Esophagus muscularis mucosa (tissue), 4 donors: ENCODE results near the gene SOS1. TPM values are rescaled to one million over a fixed set of nuclear protein-coding genes. Genes with fewer than 3 reads are reported as not detected.

ENCODE experiments used
- DNase-seq: peaks from one replicate; pipeline ENCODE4 v3.0.0-alpha.2; 2017; ENCODE audit errors: extremely low spot score
- H3K27ac ChIP-seq, 4 donors: fragments of 200-600 bp; sonication (generic); replicated peaks in 1 of 4; 1 replicate in 3 of 4; 2 replicates in 1 of 4; pipeline ENCODE4 v1.5.1; 2016 to 2019; ENCODE audit warnings: mild to moderate bottlenecking in 1 of 4
- H3K27me3 ChIP-seq, 4 donors: fragments of 200-600 bp; sonication (generic); one replicate each; pipeline versions ENCODE4 v1.5.1 to v1.6.0; 2016 to 2019
- H3K36me3 ChIP-seq, 4 donors: fragments of 200-600 bp; sonication (generic); one replicate each; pipeline ENCODE4 v1.5.1; 2016 to 2019
- H3K4me1 ChIP-seq, 4 donors: fragments of 200-600 bp; sonication (generic); one replicate each; pipeline ENCODE4 v1.5.1; 2016 to 2019
- H3K4me3 ChIP-seq, 4 donors: fragments of 200-600 bp; sonication (generic); 1 replicate in 2 of 4; 2 replicates in 2 of 4; pipeline ENCODE4 v1.5.1; 2016 to 2019; ENCODE audit warnings: mild to moderate bottlenecking in 4 of 4, moderate library complexity in 1 of 4
- H3K9me3 ChIP-seq, 4 donors: fragments of 200-600 bp; sonication (generic); 1 replicate in 3 of 4; 2 replicates in 1 of 4; pipeline ENCODE4 v1.5.1; 2016 to 2019
- EP300 ChIP-seq: sonication (generic); formaldehyde crosslinking; IDR thresholded peaks from one replicate; pipeline ENCODE4 v1.6.1; 2017; ENCODE audit warnings: antibody characterized with exemption
- POLR2A ChIP-seq: fragments of 450-650 bp; IDR thresholded peaks from one replicate; pipeline ENCODE4 v1.6.1; 2017; ENCODE audit warnings: antibody characterized with exemption, moderate library complexity, mild to moderate bottlenecking, low read depth
- POLR2AphosphoS5 ChIP-seq, 2 donors: sonication (generic); formaldehyde crosslinking; IDR thresholded peaks; one replicate each; pipeline ENCODE4 v1.6.1; 2017; ENCODE audit warnings: antibody characterized with exemption in 2 of 2
- WGBS: methylation state at CpG from one replicate; pipeline ENCODE4 v1.1.5; 2018; 5-methylcytosine and 5-hydroxymethylcytosine counted together
- intact Hi-C: fragments of 100-400 bp; cut with DNase I; formaldehyde crosslinking; loops from one replicate; pipeline ENCODE4 v1.15.1; 2023
- total RNA-seq, 4 donors: library from RNA; depleted of rRNA; stranded (reverse); fragments of >200 nt; gene quantifications; one replicate each; pipeline versions ENCODE4 v1.1.0 to v1.2.1, GENCODE V29; 2016
- TF ChIP-seq, protein P1 (sequence below), 3 experiments: fragments of 200-600 bp in 2 of 3; fragments of 450-650 bp in 1 of 3; sonication (generic) in 2 of 3; IDR thresholded peaks; one replicate each; pipeline ENCODE4 v1.5.1; 2017 to 2019; ENCODE audit warnings: antibody characterized with exemption in 3 of 3, mild to moderate bottlenecking in 2 of 3, moderate library complexity in 1 of 3

Gene SOS1
- total RNA-seq = 10 to 100 TPM; 33.3 to 48.6 (median 35.7) TPM

DNA sequence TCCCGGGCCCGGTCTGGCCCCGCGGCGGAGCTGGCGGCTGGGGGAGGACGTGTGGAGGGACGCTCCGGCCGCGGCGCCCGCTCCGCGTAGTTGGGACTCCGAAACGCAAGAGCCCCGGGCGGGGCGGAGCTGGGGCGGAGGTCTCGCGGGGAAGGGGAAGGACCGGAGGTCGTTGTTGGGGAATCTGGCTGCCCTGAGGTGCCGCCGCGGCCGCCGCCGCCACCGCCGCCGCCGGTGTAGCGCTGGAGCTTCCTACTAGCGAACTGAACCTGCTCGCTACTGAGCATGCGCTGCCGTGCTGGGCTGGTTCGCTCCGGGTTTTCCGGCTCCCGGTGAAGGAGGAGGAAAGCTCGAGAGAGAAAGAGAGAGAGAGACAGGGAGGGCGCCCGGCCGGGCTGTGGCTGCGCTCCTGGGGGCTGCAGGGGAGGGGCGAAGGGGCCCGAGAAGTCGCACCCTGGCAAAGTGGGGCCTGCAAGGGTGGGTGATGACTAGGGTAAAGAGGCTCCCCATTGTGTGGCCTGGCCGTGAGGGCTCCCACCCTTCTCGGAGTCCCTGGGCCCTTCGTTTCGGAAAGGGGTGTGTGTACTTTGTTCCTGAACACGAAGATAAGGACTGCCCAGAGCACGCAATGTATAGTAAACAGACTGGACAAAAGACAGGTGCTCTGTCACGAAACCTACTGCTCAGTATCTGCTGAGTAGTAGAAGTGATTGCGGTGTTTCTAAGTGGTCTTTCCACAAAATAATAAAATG, at the start of gene SOS1:
TSS of gene SOS1 (minus strand) at position 281 of the 752 bp plus-strand sequence. CDS start 629 bp downstream, outside the sequence.
- TF ChIP-seq, protein P1, sequence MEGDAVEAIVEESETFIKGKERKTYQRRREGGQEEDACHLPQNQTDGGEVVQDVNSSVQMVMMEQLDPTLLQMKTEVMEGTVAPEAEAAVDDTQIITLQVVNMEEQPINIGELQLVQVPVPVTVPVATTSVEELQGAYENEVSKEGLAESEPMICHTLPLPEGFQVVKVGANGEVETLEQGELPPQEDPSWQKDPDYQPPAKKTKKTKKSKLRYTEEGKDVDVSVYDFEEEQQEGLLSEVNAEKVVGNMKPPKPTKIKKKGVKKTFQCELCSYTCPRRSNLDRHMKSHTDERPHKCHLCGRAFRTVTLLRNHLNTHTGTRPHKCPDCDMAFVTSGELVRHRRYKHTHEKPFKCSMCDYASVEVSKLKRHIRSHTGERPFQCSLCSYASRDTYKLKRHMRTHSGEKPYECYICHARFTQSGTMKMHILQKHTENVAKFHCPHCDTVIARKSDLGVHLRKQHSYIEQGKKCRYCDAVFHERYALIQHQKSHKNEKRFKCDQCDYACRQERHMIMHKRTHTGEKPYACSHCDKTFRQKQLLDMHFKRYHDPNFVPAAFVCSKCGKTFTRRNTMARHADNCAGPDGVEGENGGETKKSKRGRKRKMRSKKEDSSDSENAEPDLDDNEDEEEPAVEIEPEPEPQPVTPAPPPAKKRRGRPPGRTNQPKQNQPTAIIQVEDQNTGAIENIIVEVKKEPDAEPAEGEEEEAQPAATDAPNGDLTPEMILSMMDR (IDR thresholded peaks at IDR 0.05) = peak in 1 of 3 experiments; percentile 15
- TF ChIP-seq EP300 (no peak), POLR2A (peak; percentile 77), POLR2AphosphoS5 (IDR thresholded peaks at IDR 0.05) (peak; percentile 93 to 94)
- intact Hi-C loops = loop anchor here (1.0 to 10.0 kb wide), 2 partner anchors 107 to 516 kb away; partner anchors contain the start of gene HNRNPLL
- 4% methylated on average over 9 of the region's 60 CpGs for WGBS

DNA sequence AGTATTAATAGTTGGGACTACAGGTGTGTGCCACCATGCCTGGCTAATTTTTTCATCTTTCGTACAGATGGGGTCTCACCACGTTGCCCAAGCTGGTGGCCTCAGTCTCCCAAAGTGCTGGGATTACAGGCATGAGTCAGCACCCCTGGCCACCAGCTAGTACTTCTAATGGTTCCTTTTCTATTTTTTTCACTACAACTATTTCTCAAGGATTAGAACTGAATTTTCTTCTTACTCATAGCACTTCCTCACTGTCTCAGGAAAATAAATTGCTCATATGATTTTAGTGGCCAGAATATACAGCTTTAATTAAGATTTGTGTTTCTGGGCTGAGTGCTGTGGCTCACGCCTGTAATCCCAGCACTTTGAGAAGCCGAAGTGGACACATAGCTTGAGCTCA, 43.2 kb upstream of the SOS1 start:
- Histone ChIP-seq H3K36me3 (no peaks in the 10 kb centered on the region), H3K9me3 (no peaks in the 10 kb centered on the region), H3K4me3 (no peak overlapping the region), H3K27me3 (no peaks in the 10 kb centered on the region), H3K4me1 (peaks cover 0 to 35% (median 29%) of the 10 kb centered on the region in 4 donors), H3K27ac (no peak overlapping the region)
- WGBS = 90% methylated on average over 4 of the region's 4 CpGs
- TF ChIP-seq, protein P1 (IDR thresholded peaks at IDR 0.05) = no peak
- TF ChIP-seq POLR2AphosphoS5 (IDR thresholded peaks at IDR 0.05) (no peak), EP300 (no peak), POLR2A (no peak)
- intact Hi-C loops = no loop called here
- DNase-seq = no peak

More for the DNA sequence above, at the start of gene SOS1:
- Histone ChIP-seq H3K27ac (peak within 1 kb of the TSS; percentile 94 to 97 (median 95)), H3K36me3 (peaks cover 0 to 5% (median 0%) of the 10 kb centered on the region in 4 donors), H3K4me3 (peak within 1 kb of the TSS; percentile 80 to 94 (median 93)), H3K4me1 (peaks cover 41 to 71% (median 69%) of the 10 kb centered on the region in 4 donors), H3K9me3 (no peaks in the 10 kb centered on the region), H3K27me3 (no peaks in the 10 kb centered on the region)
- DNase-seq = peak; percentile 99

DNA sequence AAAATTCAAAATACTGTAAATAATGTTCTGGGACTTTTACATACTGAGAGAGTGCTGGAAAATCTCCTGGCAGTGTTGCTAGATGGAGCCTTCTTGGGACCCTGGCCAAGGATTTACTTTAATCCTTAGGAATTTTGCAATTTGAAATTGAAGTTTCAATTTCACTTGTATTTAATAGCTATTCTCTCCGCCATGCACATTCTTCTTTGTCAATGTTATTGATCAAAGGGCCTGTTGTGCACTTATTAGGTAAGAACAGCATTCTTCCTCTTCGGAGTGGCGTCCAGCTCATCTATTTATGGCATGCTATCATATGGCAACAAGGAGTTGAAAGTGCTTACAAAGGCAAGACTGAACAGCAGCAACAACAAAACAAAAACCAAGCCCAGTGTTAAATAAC, 40.1 kb upstream of the SOS1 start:
- H3K4me3 ChIP-seq = no peak overlapping the region
- no peaks in the 10 kb centered on the region for H3K9me3 ChIP-seq
- DNase-seq = no peak
- peaks cover 0 to 52% (median 36%) of the 10 kb centered on the region in 4 donors for H3K4me1 ChIP-seq
- H3K36me3 ChIP-seq = no peaks in the 10 kb centered on the region
- 41% methylated on average over 3 of the region's 3 CpGs for WGBS
- no peaks in the 10 kb centered on the region for H3K27me3 ChIP-seq
- TF ChIP-seq POLR2A (no peak), POLR2AphosphoS5 (IDR thresholded peaks at IDR 0.05) (no peak), EP300 (no peak)
- TF ChIP-seq, protein P1 (IDR thresholded peaks at IDR 0.05) = no peak
- H3K27ac ChIP-seq = peak overlapping the region in 3 of 4 donors; percentile 14 to 43 (median 29)
- intact Hi-C loops = no loop called here

DNA sequence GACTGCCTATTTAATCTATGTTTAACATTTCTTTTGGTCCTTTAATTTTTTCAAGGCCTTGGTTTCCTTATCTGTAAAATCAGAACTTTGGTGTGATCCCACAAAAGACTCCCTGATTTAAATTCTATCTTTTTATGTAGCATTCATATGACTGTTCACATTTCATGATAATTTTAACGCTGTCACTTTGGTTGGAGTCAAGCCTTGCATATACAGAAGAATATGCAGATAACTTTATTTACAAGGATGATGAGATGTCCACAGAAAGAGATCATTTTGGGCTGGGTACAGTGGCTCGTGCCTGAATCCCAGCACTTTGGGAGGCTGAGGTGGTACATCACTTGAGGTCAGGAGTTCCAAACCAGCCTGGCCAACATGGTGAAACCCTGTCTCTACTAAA, 38.4 kb upstream of the SOS1 start:
- no peak for TF ChIP-seq POLR2AphosphoS5 (IDR thresholded peaks at IDR 0.05)
- TF ChIP-seq, protein P1 (IDR thresholded peaks at IDR 0.05) = no peak
- TF ChIP-seq POLR2A = no peak
- TF ChIP-seq EP300 = no peak
- Histone ChIP-seq H3K4me3 (no peak overlapping the region), H3K9me3 (no peaks in the 10 kb centered on the region), H3K36me3 (no peaks in the 10 kb centered on the region), H3K27ac (no peak overlapping the region), H3K27me3 (no peaks in the 10 kb centered on the region), H3K4me1 (peaks cover 0 to 57% (median 39%) of the 10 kb centered on the region in 4 donors)
- DNase-seq = no peak
- intact Hi-C loops = no loop called here
- 90% methylated on average over 2 of the region's 2 CpGs for WGBS
